Mammary epithelial cell (primary cell): ENCODE measurements around the gene WNK1.

Source experiments
- CTCF ChIP-seq, 2 donors: IDR thresholded peaks in 1 of 2; conservative IDR thresholded peaks in 1 of 2; 2 replicates each; pipeline ENCODE4 v1.5.1; 2011 to 2012; ENCODE audit warnings: inconsistent platforms in 2 of 2, low read length in 2 of 2, mild to moderate bottlenecking in 2 of 2, control low read depth in 1 of 2, low read depth in 1 of 2; ENCODE audit not compliant: insufficient read depth in 1 of 2; ENCODE audit errors: extremely low read depth in 1 of 2
- EZH2 ChIP-seq: IDR thresholded peaks from 2 replicates; pipeline ENCODE4 v1.6.1; 2012; ENCODE audit warnings: low read length, inconsistent platforms, borderline replicate concordance

GRCh38 chr12:949453-950191 lies 197.2 kb downstream of the WNK1 start, which contains the start of gene RAD52:
- TF ChIP-seq EZH2 (no peak), CTCF (conservative IDR thresholded peaks at IDR 0.05 in 1 of 2, IDR thresholded peaks at IDR 0.05 in 1 of 2; ENCODE audit: extremely low read depth in 1 of 2, insufficient read depth in 1 of 2, low read depth in 1 of 2, low read length in 2 of 2) (peak; percentile 64 to 93)
